HL-60/S4 (cell line): Measurements from ENCODE around the gene IRF2BP2.

ENCODE experiments used
- in situ Hi-C: fragments of 300-500 bp; cut with MboI; formaldehyde crosslinking; loops from 2 replicates; pipeline ENCODE4 v1.14.3; 2022; ENCODE audit warnings: low sequenced_read_pairs

Gene IRF2BP2

GRCh38 chr1:234610061-234610665 lies at the start of gene IRF2BP2:
IRF2BP2 (minus strand) TSS chr1:234610178; CDS start chr1:234609494, 684 bp downstream.
- in situ Hi-C loops: loop anchor here (10.0 kb wide), 2 partner anchors 115 to 235 kb away; no protein-coding TSS in a partner anchor

GRCh38 chr1:234659538-234659937 lies 49.6 kb upstream of the IRF2BP2 start:
- in situ Hi-C loops: no loop called here

- in situ Hi-C loops: no loop called here
Measured at GRCh38 chr1:234658138-234658537, 48.2 kb upstream of the IRF2BP2 start.

GRCh38 chr1:234656944-234657654 lies 47.1 kb upstream of the IRF2BP2 start:
- in situ Hi-C loops: no loop called here

GRCh38 chr1:234656070-234656895 lies 46.3 kb upstream of the IRF2BP2 start:
- in situ Hi-C loops: no loop called here

GRCh38 chr1:234655328-234656069 lies 45.5 kb upstream of the IRF2BP2 start:
- in situ Hi-C loops: no loop called here

- in situ Hi-C loops: no loop called here
Measured at GRCh38 chr1:234654002-234654733, 44.2 kb upstream of the IRF2BP2 start.

- in situ Hi-C loops: no loop called here
Measured at GRCh38 chr1:234649432-234650081, 39.6 kb upstream of the IRF2BP2 start.

- in situ Hi-C loops: no loop called here
Measured at GRCh38 chr1:234647758-234648157, 37.8 kb upstream of the IRF2BP2 start.

GRCh38 chr1:234647245-234647644 lies 37.3 kb upstream of the IRF2BP2 start:
- in situ Hi-C loops: no loop called here

- in situ Hi-C loops: no loop called here
Measured at GRCh38 chr1:234645964-234646363, 36.0 kb upstream of the IRF2BP2 start.

GRCh38 chr1:234645474-234645953 lies 35.5 kb upstream of the IRF2BP2 start:
- in situ Hi-C loops: no loop called here

GRCh38 chr1:234644928-234645327 lies 35.0 kb upstream of the IRF2BP2 start:
- in situ Hi-C loops: no loop called here

- in situ Hi-C loops: no loop called here
Measured at GRCh38 chr1:234643850-234644134, 33.8 kb upstream of the IRF2BP2 start.

- in situ Hi-C loops: no loop called here
Measured at GRCh38 chr1:234643111-234643849, 33.3 kb upstream of the IRF2BP2 start.

GRCh38 chr1:234642428-234642827 lies 32.5 kb upstream of the IRF2BP2 start:
- in situ Hi-C loops: no loop called here

- in situ Hi-C loops: no loop called here
Measured at GRCh38 chr1:234639961-234640360, 30.0 kb upstream of the IRF2BP2 start.

- in situ Hi-C loops: no loop called here
Measured at GRCh38 chr1:234638832-234639799, 29.1 kb upstream of the IRF2BP2 start.
